ENCODE measurements around the gene EPB41L3.

GRCh38 chr18:5539391-5539790 lies 4.4 kb downstream of the EPB41L3 start:
- TF ChIP-seq, protein P1, sequence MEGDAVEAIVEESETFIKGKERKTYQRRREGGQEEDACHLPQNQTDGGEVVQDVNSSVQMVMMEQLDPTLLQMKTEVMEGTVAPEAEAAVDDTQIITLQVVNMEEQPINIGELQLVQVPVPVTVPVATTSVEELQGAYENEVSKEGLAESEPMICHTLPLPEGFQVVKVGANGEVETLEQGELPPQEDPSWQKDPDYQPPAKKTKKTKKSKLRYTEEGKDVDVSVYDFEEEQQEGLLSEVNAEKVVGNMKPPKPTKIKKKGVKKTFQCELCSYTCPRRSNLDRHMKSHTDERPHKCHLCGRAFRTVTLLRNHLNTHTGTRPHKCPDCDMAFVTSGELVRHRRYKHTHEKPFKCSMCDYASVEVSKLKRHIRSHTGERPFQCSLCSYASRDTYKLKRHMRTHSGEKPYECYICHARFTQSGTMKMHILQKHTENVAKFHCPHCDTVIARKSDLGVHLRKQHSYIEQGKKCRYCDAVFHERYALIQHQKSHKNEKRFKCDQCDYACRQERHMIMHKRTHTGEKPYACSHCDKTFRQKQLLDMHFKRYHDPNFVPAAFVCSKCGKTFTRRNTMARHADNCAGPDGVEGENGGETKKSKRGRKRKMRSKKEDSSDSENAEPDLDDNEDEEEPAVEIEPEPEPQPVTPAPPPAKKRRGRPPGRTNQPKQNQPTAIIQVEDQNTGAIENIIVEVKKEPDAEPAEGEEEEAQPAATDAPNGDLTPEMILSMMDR (IDR thresholded peaks at IDR 0.05) = no peak
- TF ChIP-seq POLR2A (IDR thresholded peaks at IDR 0.05) (no peak), EP300 (IDR thresholded peaks at IDR 0.05) (no peak), POLR2AphosphoS5 (IDR thresholded peaks at IDR 0.05) (no peak)

Measured in suprapubic skin (tissue), 4 donors.